ENCODE data around the gene DMRT2.

GRCh38 chr9:1024112-1024511, 26.0 kb upstream of the DMRT2 start:
- TF ChIP-seq CTCF (conservative IDR thresholded peaks at IDR 0.05) = no peak
- TF ChIP-seq EZH2 (IDR thresholded peaks at IDR 0.05; ENCODE audit: low read depth) = no peak
